Activated CD8-positive, alpha-beta T cell treated with anti-CD3 and anti-CD28 coated beads for 36 hours (primary cell): ENCODE measurements around the gene EQTN. TPM values are rescaled to one million over a fixed set of nuclear protein-coding genes. Genes with fewer than 3 reads are reported as not detected.

ENCODE experiments used
- ATAC-seq: fragments of 200-7000 bp; cut with Tn5 transposase; one replicate; pipeline ENCODE4 v1.10.0; 2021; ENCODE audit warnings: mild to moderate bottlenecking, moderate library complexity
- CTCF ChIA-PET: fragments of 350-600 bp; sonication (Branson Sonifier 250); formaldehyde crosslinking; loops from one replicate; lab custom pipeline; 2021; ENCODE audit warnings: antibody characterized with exemption; lab: Charles Lee
- POLR2A ChIA-PET: fragments of 350-600 bp; sonication (Branson Sonifier 250); formaldehyde crosslinking; loops from one replicate; lab custom pipeline; 2021; ENCODE audit warnings: antibody characterized with exemption; lab: Charles Lee
- DNase-seq: peaks from one replicate; pipeline ENCODE4 v3.0.0-alpha.2; 2020
- H3K27ac Mint-ChIP-seq: one replicate; pipeline ENCODE4 v1.8.0; 2021; ENCODE audit warnings: mild to moderate bottlenecking, mixed read lengths
- H3K27me3 Mint-ChIP-seq: one replicate; pipeline ENCODE4 v1.8.0; 2021; ENCODE audit warnings: mixed read lengths
- H3K36me3 Mint-ChIP-seq: one replicate; pipeline ENCODE4 v1.8.0; 2021; ENCODE audit warnings: low read depth, mixed read lengths
- H3K4me1 Mint-ChIP-seq: one replicate; pipeline ENCODE4 v1.8.0; 2021; ENCODE audit warnings: low read depth, mixed read lengths
- H3K4me3 Mint-ChIP-seq: one replicate; pipeline ENCODE4 v1.8.0; 2021; ENCODE audit warnings: mild to moderate bottlenecking, moderate library complexity, mixed read lengths
- H3K9me3 Mint-ChIP-seq: one replicate; pipeline ENCODE4 v1.8.0; 2021; ENCODE audit warnings: mixed read lengths
- CTCF ChIP-seq: fragments of 200-600 bp; IDR thresholded peaks from one replicate; pipeline ENCODE4 v1.8.0; 2022; ENCODE audit warnings: antibody characterized with exemption, mild to moderate bottlenecking
- intact Hi-C: fragments of 100-400 bp; cut with micrococcal nuclease; formaldehyde crosslinking; loops from one replicate; pipeline ENCODE4 v1.10.0; 2022
- total RNA-seq, 2 experiments: library from RNA; stranded (reverse); gene quantifications; one replicate each; pipeline ENCODE4 v1.2.3, GENCODE V29; 2021

The EQTN gene
- total RNA-seq, 2 experiments from 2014 or later: not detected

GRCh38 chr9:27303219-27303618 is 6.3 kb upstream of the EQTN start:
- ChIA-PET POLR2A (no interaction called here), CTCF (no interaction called here)

GRCh38 chr9:27293996-27294395 is 3.0 kb downstream of the EQTN start:
- no peak overlapping the region for H3K4me3 Mint-ChIP-seq
- no peak for DNase-seq
- peaks cover 6% of the 10 kb centered on the region for H3K27me3 Mint-ChIP-seq
- TF ChIP-seq CTCF: no peak
- no peaks in the 10 kb centered on the region for H3K4me1 Mint-ChIP-seq
- intact Hi-C loops: no loop called here
- no peaks in the 10 kb centered on the region for H3K36me3 Mint-ChIP-seq
- no peak overlapping the region for H3K27ac Mint-ChIP-seq
- ChIA-PET CTCF (interaction anchor here (1.8 kb wide), 1 partner anchor 18 kb away, joined by 6 read pairs; no protein-coding TSS in a partner anchor), POLR2A (no interaction called here)
- ATAC-seq: no peak
- H3K9me3 Mint-ChIP-seq: no peaks in the 10 kb centered on the region

More at GRCh38 chr9:27303219-27303618, 6.3 kb upstream of the EQTN start:
- no peaks in the 10 kb centered on the region for H3K4me1 Mint-ChIP-seq
- DNase-seq (no peak), ATAC-seq (no peak)
- no peaks in the 10 kb centered on the region for H3K9me3 Mint-ChIP-seq
- H3K36me3 Mint-ChIP-seq: no peaks in the 10 kb centered on the region
- TF ChIP-seq CTCF: no peak
- H3K27me3 Mint-ChIP-seq: peaks cover 7% of the 10 kb centered on the region
- intact Hi-C loops: no loop called here
- H3K4me3 Mint-ChIP-seq: no peak overlapping the region
- no peak overlapping the region for H3K27ac Mint-ChIP-seq

GRCh38 chr9:27292659-27293405 is 4.1 kb downstream of the EQTN start:
- H3K4me1 Mint-ChIP-seq: no peaks in the 10 kb centered on the region
- intact Hi-C loops: no loop called here
- no peak for TF ChIP-seq CTCF
- no peaks in the 10 kb centered on the region for H3K36me3 Mint-ChIP-seq
- DNase-seq: no peak
- ChIA-PET POLR2A (no interaction called here), CTCF (no interaction called here)
- no peak overlapping the region for H3K27ac Mint-ChIP-seq
- H3K27me3 Mint-ChIP-seq: peaks cover 8% of the 10 kb centered on the region
- no peak overlapping the region for H3K4me3 Mint-ChIP-seq
- H3K9me3 Mint-ChIP-seq: no peaks in the 10 kb centered on the region
- ATAC-seq: no peak

GRCh38 chr9:27291292-27291691 is 5.7 kb downstream of the EQTN start:
- ATAC-seq (no peak), DNase-seq (no peak)
- Mint-ChIP-seq H3K9me3 (no peaks in the 10 kb centered on the region), H3K4me1 (no peaks in the 10 kb centered on the region), H3K27me3 (peaks cover 8% of the 10 kb centered on the region), H3K4me3 (no peak overlapping the region), H3K27ac (no peak overlapping the region), H3K36me3 (no peaks in the 10 kb centered on the region)
- no peak for TF ChIP-seq CTCF
- intact Hi-C loops: no loop called here
- POLR2A ChIA-PET: no interaction called here
- CTCF ChIA-PET: no interaction called here

GRCh38 chr9:27282269-27282668 is 14.7 kb downstream of the EQTN start:
- ChIA-PET CTCF (no interaction called here), POLR2A (interaction anchor here (0.6 to 0.7 kb wide), 2 partner anchors 13 to 1294 kb away, joined by 3 to 4 read pairs; no protein-coding TSS in a partner anchor)
- ATAC-seq (no peak), DNase-seq (no peak)
- H3K4me1 Mint-ChIP-seq: no peaks in the 10 kb centered on the region
- no peaks in the 10 kb centered on the region for H3K9me3 Mint-ChIP-seq
- no peak overlapping the region for H3K4me3 Mint-ChIP-seq
- H3K36me3 Mint-ChIP-seq: no peaks in the 10 kb centered on the region
- TF ChIP-seq CTCF: no peak
- H3K27ac Mint-ChIP-seq: no peak overlapping the region
- intact Hi-C loops: loop anchor here (5.0 kb wide), 1 partner anchor 45 kb away; no protein-coding TSS in a partner anchor
- peaks cover 9% of the 10 kb centered on the region for H3K27me3 Mint-ChIP-seq
